K562 (cell line): ENCODE results near the gene DBF4B. TPM values are rescaled to one million over a fixed set of nuclear protein-coding genes. Genes with fewer than 3 reads are reported as not detected.

ENCODE experiments used
- ATAC-seq: fragments of 200-7000 bp; cut with Tn5 transposase; 3 replicates; pipeline ENCODE4 v1.9.1; 2020; ENCODE audit warnings: moderate library complexity
- BruUV-seq: library from RNA; stranded (reverse); fragments of 400-500 nt; replicated peaks from 2 replicates; lab custom pipeline; 2021; lab: Mats Ljungman, UMichigan
- CTCF ChIA-PET: fragments of 300-600 bp; formaldehyde crosslinking; extraction: SDS; loops from one replicate; lab custom pipeline; 2021; ENCODE audit warnings: low intra/inter-chr PET ratio; lab: Yijun Ruan, JAX
- POLR2A ChIA-PET: fragments of 300-600, 350-650 bp; sonication (Branson Sonifier 250); formaldehyde crosslinking; extraction: SDS; loops from one replicate; lab custom pipeline; 2021; ENCODE audit warnings: antibody characterized with exemption, inconsistent platforms; lab: Yijun Ruan, JAX
- DNase-seq, 4 experiments: peaks; one replicate each; pipeline versions ENCODE4 v3.0.0 to v3.0.0-alpha.2; 2011 to 2018; ENCODE audit warnings: low spot score in 3 of 4, mixed read lengths in 3 of 4; ENCODE audit errors: extremely low read depth in 1 of 4
- FAIRE-seq: peaks from 2 replicates; lab custom pipeline; 2011; peaks lifted over from hg19 to GRCh38; lab: Jason Lieb, UNC
- H2AFZ ChIP-seq: 2 replicates; pipeline ENCODE4 v1.6.0; 2011; ENCODE audit warnings: low read depth, low read length, control low read depth, inconsistent platforms
- H3K27ac ChIP-seq: fragments of 200-600 bp; 3 replicates; pipeline ENCODE4 v1.8.0; 2011; ENCODE audit warnings: low read depth, mild to moderate bottlenecking, control low read depth, inconsistent platforms, low read length, moderate library complexity, mixed read lengths; ENCODE audit errors: extremely low read depth
- H3K27me3 ChIP-seq, 2 experiments: fragments of 300-600 bp in 1 of 2; 2 replicates in 1 of 2; 3 replicates in 1 of 2; pipeline versions ENCODE4 v1.6.0 to v1.8.0; 2011; ENCODE audit warnings: inconsistent platforms in 2 of 2, low read length in 2 of 2, mild to moderate bottlenecking in 1 of 2, mixed read lengths in 1 of 2, moderate library complexity in 1 of 2; ENCODE audit not compliant: control insufficient read depth in 2 of 2, insufficient read depth in 2 of 2
- H3K36me3 ChIP-seq: fragments of 300-600 bp; 3 replicates; pipeline ENCODE4 v1.8.0; 2011; ENCODE audit warnings: mild to moderate bottlenecking, low read length, inconsistent platforms; ENCODE audit not compliant: control insufficient read depth, insufficient read depth
- H3K4me1 ChIP-seq, 2 experiments: fragments of 200-600 bp in 1 of 2; replicated peaks in 1 of 2; 2 replicates in 1 of 2; 3 replicates in 1 of 2; pipeline versions ENCODE4 v1.5.1 to v1.8.0; 2011; ENCODE audit warnings: inconsistent platforms in 2 of 2, low read length in 2 of 2, mild to moderate bottlenecking in 1 of 2, mixed read lengths in 1 of 2, moderate library complexity in 1 of 2; ENCODE audit not compliant: control insufficient read depth in 2 of 2, insufficient read depth in 2 of 2
- H3K4me2 ChIP-seq: 2 replicates; pipeline ENCODE4 v1.6.1; 2011; ENCODE audit warnings: low read length, control low read depth, inconsistent platforms, mixed read lengths; ENCODE audit not compliant: insufficient read depth
- H3K4me3 ChIP-seq: fragments of 200-600 bp; sonication (generic), shearing (Covaris generic); 2 replicates; pipeline ENCODE4 v1.5.1; 2016; ENCODE audit warnings: control low read depth, inconsistent platforms
- H3K79me2 ChIP-seq: fragments of 200-600 bp; 3 replicates; pipeline ENCODE4 v1.8.0; 2011; ENCODE audit warnings: low read length, inconsistent platforms; ENCODE audit not compliant: control insufficient read depth, insufficient read depth
- H3K9ac ChIP-seq, 2 experiments: 2 replicates each; pipeline versions ENCODE4 v1.6.0 to v1.6.1; 2011; ENCODE audit warnings: low read depth in 2 of 2, low read length in 2 of 2, control low read depth in 1 of 2, inconsistent platforms in 1 of 2, mild to moderate bottlenecking in 1 of 2, mixed read lengths in 1 of 2; ENCODE audit not compliant: insufficient read depth in 1 of 2
- H3K9me1 ChIP-seq: one replicate; pipeline ENCODE4 v1.6.0; 2011; ENCODE audit warnings: inconsistent platforms, mild to moderate bottlenecking, low read length, moderate library complexity; ENCODE audit not compliant: control insufficient read depth, insufficient read depth
- H3K9me3 ChIP-seq: replicated peaks from 2 replicates; pipeline ENCODE4 v1.5.1; 2011; ENCODE audit warnings: low read depth, low read length, inconsistent platforms; ENCODE audit not compliant: control insufficient read depth, insufficient read depth
- H4K20me1 ChIP-seq: replicated peaks from 2 replicates; pipeline ENCODE4 v1.6.1; 2011; ENCODE audit warnings: low read length, inconsistent platforms, mixed read lengths; ENCODE audit not compliant: control insufficient read depth, insufficient read depth
- ARHGAP35 ChIP-seq: fragments of 450-650 bp; IDR thresholded peaks from 2 replicates; pipeline ENCODE4 v1.6.1; 2018; ENCODE audit not compliant: partially characterized antibody
- DACH1 ChIP-seq: fragments of 450-650 bp; IDR thresholded peaks from 2 replicates; pipeline ENCODE4 v1.6.1; 2018; ENCODE audit not compliant: partially characterized antibody
- STAG1 ChIP-seq: sonication (generic); formaldehyde crosslinking; IDR thresholded peaks from 2 replicates; pipeline ENCODE4 v1.5.0; 2020; ENCODE audit warnings: missing genetic modification reagents, borderline replicate concordance
- WGBS: fragments of 100-300 bp; shearing (Covaris generic); methylation state at CpG from one replicate; pipeline ENCODE4 v1.1.6; 2016; ENCODE audit warnings: low coverage, mixed read lengths; ENCODE audit not compliant: insufficient coverage; ENCODE audit errors: missing lambda C conversion rate; 5-methylcytosine and 5-hydroxymethylcytosine counted together
- in situ Hi-C: fragments of 300-500 bp; cut with MboI; formaldehyde crosslinking; loops from 4 replicates; pipeline ENCODE4 v1.15.0; 2018; ENCODE audit warnings: inconsistent platforms, mixed read lengths
- intact Hi-C: fragments of 100-400 bp; cut with micrococcal nuclease; formaldehyde crosslinking; loops from 2 replicates; pipeline ENCODE4 v1.14.2; 2022
- polyA plus RNA-seq, 8 experiments: library from polyadenylated mRNA; depleted of rRNA in 4 of 8; stranded (reverse) in 5 of 8; unstranded in 3 of 8; fragments of >200 nt; fragmentation: Nextera tagmentation in 2 of 8; fragmentation: Illumina TruSeq in 1 of 8; extraction: Ambion mirVana in 2 of 8; extraction: Trizol in 1 of 8; gene quantifications; 2 replicates each; pipeline versions ENCODE4 v1.2.1 to v1.2.3, GENCODE V29; 2011 to 2014; ENCODE audit warnings: inconsistent platforms in 1 of 8, missing spikeins in 1 of 8
- total RNA-seq, 7 experiments: library from RNA; depleted of rRNA in 6 of 7; stranded (reverse); fragments of >200 nt in 6 of 7; fragmentation: Illumina TruSeq in 2 of 7; extraction: Trizol in 2 of 7; gene quantifications; 2 replicates each; pipeline versions ENCODE4 v1.2.1 to v1.2.3, GENCODE V29; 2011 to 2021; ENCODE audit warnings: low replicate concordance in 1 of 7

The DBF4B gene
- total and polyA plus RNA-seq, 9 of the 15 experiments (the other 6 are each of a cell fraction or from before 2014, with no cell fraction given): 2.5 to 26.9 (median 14.6) TPM

DNA sequence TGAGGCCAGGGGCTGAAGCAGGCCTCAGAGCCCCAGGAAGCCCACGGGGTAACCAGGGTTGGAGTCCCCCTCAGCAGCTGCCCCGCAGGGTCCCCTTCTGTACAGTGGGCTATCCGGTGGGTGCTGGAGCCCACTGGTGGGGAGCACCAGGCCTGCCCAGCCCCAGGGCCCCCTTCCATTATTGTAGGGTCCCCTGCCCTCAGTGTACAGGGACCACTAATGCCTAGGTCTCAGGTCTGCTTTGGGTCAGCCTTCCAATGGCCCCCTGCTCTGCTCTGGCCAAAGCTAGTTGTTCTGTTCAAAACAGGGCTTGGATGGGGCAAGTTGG, 51.4 kb downstream of the DBF4B start:
- no peak overlapping the region for H3K4me2 ChIP-seq
- no TSS peak for BruUV-seq
- TF ChIP-seq STAG1 (CRISPR knock-in tag): no peak
- no peaks in the 10 kb centered on the region for H3K36me3 ChIP-seq
- H3K79me2 ChIP-seq: no peaks in the 10 kb centered on the region
- H4K20me1 ChIP-seq: peaks cover 10% of the 10 kb centered on the region; the same call in 1 of the 2 replicates
- ChIA-PET POLR2A (interaction anchor here (0.6 to 0.7 kb wide), 2 partner anchors 10 to 18 kb away, joined by 3 read pairs; no protein-coding TSS in a partner anchor), CTCF (no interaction called here)
- peaks cover 0 to 15% of the 10 kb centered on the region in 2 experiments; a peak in 2 of 5 replicates for H3K4me1 ChIP-seq
- H3K9me1 ChIP-seq: no peaks in the 10 kb centered on the region
- H3K27ac ChIP-seq: no peak overlapping the region
- DNase-seq (no peak), FAIRE-seq (no peak), ATAC-seq (no peak)
- intact Hi-C loops (no loop called here), in situ Hi-C loops (no loop called here)
- peak overlapping the region in 1 of 2 experiments; percentile 82; a peak in 2 of 4 replicates for H3K9ac ChIP-seq
- peaks cover 3 to 44% of the 10 kb centered on the region in 2 experiments; a peak in 3 of 5 replicates for H3K27me3 ChIP-seq
- no peak overlapping the region for H3K4me3 ChIP-seq
- WGBS: 36% methylated on average over 3 of the region's 3 CpGs
- no peaks in the 10 kb centered on the region for H3K9me3 ChIP-seq
- no peak overlapping the region for H2AFZ ChIP-seq

- 11% methylated on average over 11 of the region's 13 CpGs for WGBS
- H3K4me3 ChIP-seq: no peak overlapping the region
- in situ Hi-C loops: no loop called here
These were observed 52.2 kb downstream of the DBF4B start for GRCh38 chr17:44760474-44761308.

More at GRCh38 chr17:44760474-44761308, 52.2 kb downstream of the DBF4B start:
- Histone ChIP-seq H3K36me3 (no peaks in the 10 kb centered on the region), H3K79me2 (no peaks in the 10 kb centered on the region), H3K9ac (no peak overlapping the region), H3K27ac (no peak overlapping the region), H3K4me1 (peaks cover 0 to 15% of the 10 kb centered on the region in 2 experiments; a peak in 2 of 5 replicates), H3K4me2 (no peak overlapping the region), H3K9me1 (no peaks in the 10 kb centered on the region), H4K20me1 (peaks cover 10% of the 10 kb centered on the region; the same call in 1 of the 2 replicates)
- intact Hi-C loops: no loop called here
- FAIRE-seq: no peak
- CTCF ChIA-PET: interaction anchor here (0.9 kb wide), 1 partner anchor 15 kb away, joined by 4 read pairs; no protein-coding TSS in a partner anchor
- TF ChIP-seq DACH1 (peak; percentile 70), ARHGAP35 (no peak)
- TF ChIP-seq, all 486 proteins: peak for 1
- ATAC-seq: no peak
- no TSS peak for BruUV-seq
- H3K27me3 ChIP-seq: peaks cover 3 to 44% of the 10 kb centered on the region in 2 experiments; a peak in 3 of 5 replicates
- no peak for DNase-seq
- H2AFZ ChIP-seq: no peak overlapping the region
- POLR2A ChIA-PET: no interaction called here
- H3K9me3 ChIP-seq: no peaks in the 10 kb centered on the region
